Uterus (tissue), 2 donors: ENCODE measurements around the gene SEC24D.

Source experiments
- POLR2A ChIP-seq, 2 donors: fragments of 450-650 bp; IDR thresholded peaks; one replicate each; pipeline ENCODE4 v1.6.1; 2016; ENCODE audit warnings: antibody characterized with exemption in 2 of 2, mild to moderate bottlenecking in 1 of 2, moderate library complexity in 1 of 2
- TF ChIP-seq, protein P1 (sequence below), 4 experiments: fragments of 200-600 bp in 2 of 4; fragments of 450-650 bp in 2 of 4; sonication (generic) in 2 of 4; IDR thresholded peaks; one replicate each; pipeline ENCODE4 v1.5.1; 2016 to 2019; ENCODE audit warnings: antibody characterized with exemption in 4 of 4, mild to moderate bottlenecking in 2 of 4, moderate library complexity in 1 of 4

DNA sequence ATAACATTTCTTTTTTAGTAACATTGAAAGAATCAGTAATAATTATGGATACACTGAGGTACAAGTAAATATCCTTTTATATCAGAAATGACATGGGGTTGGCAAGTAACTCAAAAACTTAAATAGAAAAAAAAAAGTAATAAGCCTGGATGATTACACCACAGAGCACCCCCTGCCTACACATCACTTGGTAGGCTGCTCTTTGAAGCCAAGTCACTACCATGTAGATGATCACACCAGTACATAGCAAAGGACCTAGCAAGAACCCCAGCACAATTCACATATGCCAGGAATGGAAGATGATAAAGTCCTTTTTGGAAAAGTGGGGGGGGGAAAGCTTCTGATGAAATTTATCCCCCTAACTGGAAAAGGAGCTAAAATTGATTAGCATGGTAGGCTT lies 93.9 kb downstream of the SEC24D start:
- TF ChIP-seq, protein P1, sequence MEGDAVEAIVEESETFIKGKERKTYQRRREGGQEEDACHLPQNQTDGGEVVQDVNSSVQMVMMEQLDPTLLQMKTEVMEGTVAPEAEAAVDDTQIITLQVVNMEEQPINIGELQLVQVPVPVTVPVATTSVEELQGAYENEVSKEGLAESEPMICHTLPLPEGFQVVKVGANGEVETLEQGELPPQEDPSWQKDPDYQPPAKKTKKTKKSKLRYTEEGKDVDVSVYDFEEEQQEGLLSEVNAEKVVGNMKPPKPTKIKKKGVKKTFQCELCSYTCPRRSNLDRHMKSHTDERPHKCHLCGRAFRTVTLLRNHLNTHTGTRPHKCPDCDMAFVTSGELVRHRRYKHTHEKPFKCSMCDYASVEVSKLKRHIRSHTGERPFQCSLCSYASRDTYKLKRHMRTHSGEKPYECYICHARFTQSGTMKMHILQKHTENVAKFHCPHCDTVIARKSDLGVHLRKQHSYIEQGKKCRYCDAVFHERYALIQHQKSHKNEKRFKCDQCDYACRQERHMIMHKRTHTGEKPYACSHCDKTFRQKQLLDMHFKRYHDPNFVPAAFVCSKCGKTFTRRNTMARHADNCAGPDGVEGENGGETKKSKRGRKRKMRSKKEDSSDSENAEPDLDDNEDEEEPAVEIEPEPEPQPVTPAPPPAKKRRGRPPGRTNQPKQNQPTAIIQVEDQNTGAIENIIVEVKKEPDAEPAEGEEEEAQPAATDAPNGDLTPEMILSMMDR (IDR thresholded peaks at IDR 0.05) = no peak
- no peak for TF ChIP-seq POLR2A (IDR thresholded peaks at IDR 0.05)
